SH-SY5Y (cell line): ENCODE data around the gene CMSS1.

Experiments used
- GATA2 ChIP-seq: IDR thresholded peaks from 2 replicates; pipeline ENCODE4 v1.6.1; 2011; ENCODE audit warnings: mild to moderate bottlenecking, low read depth, low read length
- GATA3 ChIP-seq: IDR thresholded peaks from 2 replicates; pipeline ENCODE4 v1.6.1; 2011; ENCODE audit warnings: low read depth, mild to moderate bottlenecking, low read length, moderate library complexity

DNA sequence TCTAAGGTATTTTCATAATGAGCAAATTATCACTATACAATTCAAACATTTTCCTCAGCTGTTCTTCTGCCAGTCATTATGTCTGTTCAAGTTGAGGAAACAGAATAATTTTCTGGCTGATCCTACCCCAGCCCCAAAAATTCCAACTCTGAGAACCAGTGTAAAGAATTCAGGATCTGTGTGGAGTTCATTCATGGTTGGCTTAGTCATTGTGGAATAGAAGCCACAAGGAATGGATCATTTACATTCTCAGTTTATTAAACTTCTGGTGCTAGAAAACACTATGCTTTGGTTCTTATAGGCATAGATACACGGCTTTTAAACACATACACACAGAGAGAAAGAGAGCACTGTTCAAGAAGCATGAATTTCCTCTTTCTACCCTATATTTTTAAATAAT, 134.6 kb downstream of the CMSS1 start:
- TF ChIP-seq GATA2 (no peak), GATA3 (no peak)
